ENCODE results near the gene MIOX. TPM values are rescaled to one million over a fixed set of nuclear protein-coding genes. Genes with fewer than 3 reads are reported as not detected.

The MIOX gene
- total RNA-seq, 1 experiment from 2014 or later: 1.5 TPM

DNA sequence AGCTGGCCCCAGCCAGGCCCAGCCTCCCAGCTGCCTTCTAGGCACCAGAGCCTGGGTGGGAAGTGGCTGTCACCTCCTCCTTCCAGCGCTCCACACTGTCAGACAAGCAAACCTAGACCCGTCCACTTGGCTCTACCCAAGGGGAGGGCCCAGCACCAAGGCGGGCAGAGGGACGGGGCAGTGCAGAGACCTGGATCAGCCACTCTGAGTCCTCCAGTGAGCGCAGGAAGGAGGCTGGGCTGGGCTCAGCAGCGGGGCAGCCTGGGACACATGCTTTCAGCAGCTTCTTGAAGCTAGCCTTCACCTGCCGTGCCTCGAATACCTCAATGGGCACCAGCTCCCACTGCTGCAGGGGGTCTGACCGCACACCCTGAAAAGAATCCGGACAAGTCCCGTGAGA is 30.6 kb upstream of the MIOX start:
- H3F3A ChIP-seq (ENCODE audit: insufficient read depth, low read depth): peaks cover 37% of the 10 kb centered on the region
- peaks cover 29% of the 10 kb centered on the region for H4K20me1 ChIP-seq (ENCODE audit: insufficient read depth)
- H2AFZ ChIP-seq: no peak overlapping the region
- BruUV-seq (replicated peaks): no TSS peak
- no peaks in the 10 kb centered on the region for H3K9me2 ChIP-seq (ENCODE audit: insufficient read depth)
- H3K79me2 ChIP-seq (ENCODE audit: low read depth): no peaks in the 10 kb centered on the region
- TF ChIP-seq, protein P1, sequence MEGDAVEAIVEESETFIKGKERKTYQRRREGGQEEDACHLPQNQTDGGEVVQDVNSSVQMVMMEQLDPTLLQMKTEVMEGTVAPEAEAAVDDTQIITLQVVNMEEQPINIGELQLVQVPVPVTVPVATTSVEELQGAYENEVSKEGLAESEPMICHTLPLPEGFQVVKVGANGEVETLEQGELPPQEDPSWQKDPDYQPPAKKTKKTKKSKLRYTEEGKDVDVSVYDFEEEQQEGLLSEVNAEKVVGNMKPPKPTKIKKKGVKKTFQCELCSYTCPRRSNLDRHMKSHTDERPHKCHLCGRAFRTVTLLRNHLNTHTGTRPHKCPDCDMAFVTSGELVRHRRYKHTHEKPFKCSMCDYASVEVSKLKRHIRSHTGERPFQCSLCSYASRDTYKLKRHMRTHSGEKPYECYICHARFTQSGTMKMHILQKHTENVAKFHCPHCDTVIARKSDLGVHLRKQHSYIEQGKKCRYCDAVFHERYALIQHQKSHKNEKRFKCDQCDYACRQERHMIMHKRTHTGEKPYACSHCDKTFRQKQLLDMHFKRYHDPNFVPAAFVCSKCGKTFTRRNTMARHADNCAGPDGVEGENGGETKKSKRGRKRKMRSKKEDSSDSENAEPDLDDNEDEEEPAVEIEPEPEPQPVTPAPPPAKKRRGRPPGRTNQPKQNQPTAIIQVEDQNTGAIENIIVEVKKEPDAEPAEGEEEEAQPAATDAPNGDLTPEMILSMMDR (conservative IDR thresholded peaks at IDR 0.05): no peak
- no peak for TF ChIP-seq EZH2 (IDR thresholded peaks at IDR 0.05; ENCODE audit: low read depth)
- H3K27ac ChIP-seq: no peak overlapping the region
- intact Hi-C loops (cut with micrococcal nuclease; ENCODE audit: unreplicated experiment): no loop called here
- H3K27me3 ChIP-seq (ENCODE audit: insufficient read depth, low read depth): no peaks in the 10 kb centered on the region
- H3K36me3 ChIP-seq (ENCODE audit: low read depth): peaks cover 31% of the 10 kb centered on the region
- DNase-seq: no peak
- no peak overlapping the region for H3K4me3 ChIP-seq
- no peaks in the 10 kb centered on the region for H3K4me1 ChIP-seq (replicated peaks; ENCODE audit: insufficient read depth)
- POLR2A ChIA-PET (ENCODE audit: unreplicated experiment): no interaction called here
- H3K4me2 ChIP-seq: no peak overlapping the region
- H3K9me3 ChIP-seq (ENCODE audit: insufficient read depth, low read depth): no peaks in the 10 kb centered on the region
- CTCF ChIA-PET: no interaction called here

DNA sequence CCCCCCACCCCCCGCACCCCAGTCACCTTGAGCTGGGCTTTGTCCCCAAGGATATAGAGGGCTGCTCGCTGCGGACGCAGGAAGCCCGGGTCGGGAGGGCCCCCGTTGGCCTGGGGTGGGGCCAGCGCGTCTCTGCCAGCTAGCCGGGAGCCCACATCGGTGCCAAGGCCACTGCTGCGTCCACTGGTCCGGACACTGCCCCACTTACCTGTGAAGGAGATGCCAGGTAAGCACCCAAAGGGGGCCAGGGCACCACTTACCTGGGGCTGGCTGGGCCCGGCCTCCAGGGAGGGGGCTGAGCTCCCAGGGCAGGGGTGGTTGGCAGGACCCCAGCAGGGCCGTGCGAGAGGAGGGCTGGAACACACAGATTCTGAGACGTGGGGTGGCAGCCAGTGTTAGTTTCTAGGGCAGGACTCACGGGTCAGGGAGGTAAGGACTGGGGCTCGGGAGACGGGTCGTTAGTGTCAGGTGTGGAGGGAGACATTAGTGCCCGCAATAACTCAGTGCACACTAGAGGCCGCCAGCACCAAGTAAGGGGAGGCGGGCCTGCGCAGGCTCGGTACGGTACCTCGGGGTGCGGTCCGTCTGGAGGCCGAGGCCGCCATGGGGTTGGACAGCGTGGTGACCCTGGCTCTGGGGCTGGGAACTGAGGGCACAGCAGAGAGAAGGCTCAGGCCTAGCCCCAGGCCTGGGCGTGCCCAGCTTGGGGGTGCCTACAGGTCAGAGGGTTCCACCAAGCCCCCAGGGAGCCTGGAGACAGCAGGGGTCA is 30.0 kb upstream of the MIOX start:
- H3F3A ChIP-seq (ENCODE audit: insufficient read depth, low read depth): peaks cover 31% of the 10 kb centered on the region
- no peaks in the 10 kb centered on the region for H3K79me2 ChIP-seq (ENCODE audit: low read depth)
- no peak for DNase-seq
- no peaks in the 10 kb centered on the region for H3K9me2 ChIP-seq (ENCODE audit: insufficient read depth)
- POLR2A ChIA-PET (ENCODE audit: unreplicated experiment): no interaction called here
- H3K4me1 ChIP-seq (replicated peaks; ENCODE audit: insufficient read depth): no peaks in the 10 kb centered on the region
- BruUV-seq (replicated peaks): no TSS peak
- H3K4me2 ChIP-seq: no peak overlapping the region
- H3K36me3 ChIP-seq (ENCODE audit: low read depth): peaks cover 32% of the 10 kb centered on the region
- TF ChIP-seq EZH2 (IDR thresholded peaks at IDR 0.05; ENCODE audit: low read depth): no peak
- TF ChIP-seq, protein P1 (conservative IDR thresholded peaks at IDR 0.05): peak; percentile 54; the same call in 1 of the 2 replicates
- no peaks in the 10 kb centered on the region for H3K9me3 ChIP-seq (ENCODE audit: insufficient read depth, low read depth)
- intact Hi-C loops (cut with micrococcal nuclease; ENCODE audit: unreplicated experiment): no loop called here
- CTCF ChIA-PET: no interaction called here
- no peak overlapping the region for H2AFZ ChIP-seq
- H3K27ac ChIP-seq: no peak overlapping the region
- H4K20me1 ChIP-seq (ENCODE audit: insufficient read depth): peaks cover 31% of the 10 kb centered on the region
- no peak overlapping the region for H3K4me3 ChIP-seq
- H3K27me3 ChIP-seq (ENCODE audit: insufficient read depth, low read depth): no peaks in the 10 kb centered on the region

DNA sequence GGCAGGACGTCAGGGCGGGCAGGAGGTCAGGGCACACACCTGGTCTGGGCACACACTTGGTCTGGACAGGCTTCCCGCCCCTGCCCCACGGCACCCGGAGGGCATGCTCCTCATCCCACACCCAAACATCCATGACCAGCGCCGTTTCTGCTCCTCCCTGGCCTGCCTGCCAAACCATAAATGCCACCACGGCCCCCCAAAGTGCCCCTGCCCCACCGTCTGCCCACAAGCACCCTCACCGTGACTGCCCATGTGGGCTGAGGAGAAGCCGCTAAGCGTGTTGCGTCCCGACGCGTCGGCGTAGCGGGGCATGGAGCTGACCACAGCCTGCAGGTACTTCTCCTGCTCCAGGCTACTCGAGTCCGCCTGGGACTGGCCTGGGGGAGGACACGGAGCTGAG is 27.6 kb upstream of the MIOX start:
- Histone ChIP-seq H3K27me3 (ENCODE audit: insufficient read depth, low read depth) (no peaks in the 10 kb centered on the region), H3K79me2 (ENCODE audit: low read depth) (no peaks in the 10 kb centered on the region), H3K9me3 (ENCODE audit: insufficient read depth, low read depth) (no peaks in the 10 kb centered on the region), H3K9me2 (ENCODE audit: insufficient read depth) (no peaks in the 10 kb centered on the region), H3K27ac (no peak overlapping the region), H3F3A (ENCODE audit: insufficient read depth, low read depth) (peaks cover 13% of the 10 kb centered on the region; the same call in 1 of the 2 replicates), H2AFZ (no peak overlapping the region), H3K36me3 (ENCODE audit: low read depth) (peaks cover 46% of the 10 kb centered on the region), H4K20me1 (ENCODE audit: insufficient read depth) (peaks cover 30% of the 10 kb centered on the region), H3K4me3 (no peak overlapping the region), H3K4me1 (replicated peaks; ENCODE audit: insufficient read depth) (no peaks in the 10 kb centered on the region), H3K4me2 (no peak overlapping the region)
- no TSS peak for BruUV-seq (replicated peaks)
- no peak for TF ChIP-seq EZH2 (IDR thresholded peaks at IDR 0.05; ENCODE audit: low read depth)
- TF ChIP-seq, protein P1 (conservative IDR thresholded peaks at IDR 0.05): no peak
- ChIA-PET CTCF (no interaction called here), POLR2A (ENCODE audit: unreplicated experiment) (no interaction called here)
- intact Hi-C loops (cut with micrococcal nuclease; ENCODE audit: unreplicated experiment): no loop called here
- no peak for DNase-seq

All from PC-9 (cell line).